GM23338 (cell line): ENCODE results near the gene MSL2. TPM values are rescaled to one million over a fixed set of nuclear protein-coding genes. Genes with fewer than 3 reads are reported as not detected.

ENCODE experiments used
- ATAC-seq: fragments of 200-7000 bp; cut with Tn5 transposase; 3 replicates; pipeline ENCODE4 v1.9.1; 2020
- DNase-seq: peaks from one replicate; pipeline ENCODE4 v3.0.0-alpha.2; 2015; ENCODE audit warnings: low spot score
- H2AFZ ChIP-seq: fragments of 200-600 bp; sonication (generic); 2 replicates; pipeline ENCODE4 v1.8.0; 2016; ENCODE audit warnings: antibody characterized with exemption, mild to moderate bottlenecking, moderate library complexity
- H3F3A ChIP-seq: fragments of 200-600 bp; sonication (generic); replicated peaks from 2 replicates; pipeline ENCODE4 v1.8.0; 2017; ENCODE audit warnings: antibody characterized with exemption, mixed run types, low read depth
- H3K27ac ChIP-seq: fragments of 200-600 bp; sonication (generic); 2 replicates; pipeline ENCODE4 v1.6.1; 2016; ENCODE audit warnings: low read depth
- H3K27me3 ChIP-seq: fragments of 200-600 bp; sonication (generic); 2 replicates; pipeline ENCODE4 v1.8.0; 2016; ENCODE audit warnings: mild to moderate bottlenecking, mixed run types, moderate library complexity; ENCODE audit not compliant: insufficient read depth
- H3K36me3 ChIP-seq: fragments of 200-600 bp; sonication (generic); 2 replicates; pipeline ENCODE4 v1.8.0; 2016; ENCODE audit warnings: mild to moderate bottlenecking; ENCODE audit not compliant: insufficient read depth
- H3K4me1 ChIP-seq: fragments of 200-600 bp; sonication (generic); 2 replicates; pipeline ENCODE4 v1.8.0; 2016; ENCODE audit warnings: mild to moderate bottlenecking, moderate library complexity; ENCODE audit not compliant: insufficient read depth
- H3K4me2 ChIP-seq: fragments of 200-600 bp; sonication (generic); 2 replicates; pipeline ENCODE4 v1.7.1; 2017; ENCODE audit warnings: mixed run types
- H3K4me3 ChIP-seq: fragments of 200-600 bp; sonication (generic); 2 replicates; pipeline ENCODE4 v1.6.1; 2016; ENCODE audit warnings: mixed run types
- H3K79me2 ChIP-seq: fragments of 200-600 bp; sonication (generic); replicated peaks from 2 replicates; pipeline ENCODE4 v1.8.0; 2017; ENCODE audit warnings: mild to moderate bottlenecking; ENCODE audit not compliant: insufficient read depth
- H3K9me2 ChIP-seq: fragments of 200-600 bp; sonication (generic); 2 replicates; pipeline ENCODE4 v1.8.0; 2017; ENCODE audit not compliant: insufficient read depth
- H4K20me1 ChIP-seq: fragments of 200-600 bp; sonication (generic); replicated peaks from 2 replicates; pipeline ENCODE4 v1.8.0; 2017; ENCODE audit warnings: mild to moderate bottlenecking; ENCODE audit not compliant: insufficient read depth
- H3K27ac Mint-ChIP-seq: 2 replicates; pipeline ENCODE4 v1.8.0; 2020; ENCODE audit warnings: inconsistent platforms, mild to moderate bottlenecking, moderate library complexity, mixed read lengths
- H3K27me3 Mint-ChIP-seq: 3 replicates; pipeline ENCODE4 v1.8.0; 2022; ENCODE audit warnings: low read depth, mild to moderate bottlenecking, moderate library complexity, mixed read lengths, inconsistent platforms; ENCODE audit not compliant: insufficient read depth, poor library complexity
- H3K36me3 Mint-ChIP-seq: 3 replicates; pipeline ENCODE4 v1.8.0; 2021; ENCODE audit warnings: low read depth, mild to moderate bottlenecking, inconsistent platforms, moderate library complexity, mixed read lengths
- H3K4me1 Mint-ChIP-seq: 3 replicates; pipeline ENCODE4 v1.8.0; 2020; ENCODE audit warnings: mild to moderate bottlenecking, inconsistent platforms, mixed read lengths
- H3K4me3 Mint-ChIP-seq: 3 replicates; pipeline ENCODE4 v1.8.0; 2021; ENCODE audit warnings: moderate library complexity, mild to moderate bottlenecking, inconsistent platforms, mixed read lengths
- H3K9me3 Mint-ChIP-seq: 3 replicates; pipeline ENCODE4 v1.8.0; 2020; ENCODE audit warnings: moderate library complexity, mild to moderate bottlenecking, inconsistent platforms, mixed read lengths
- CREB1 ChIP-seq: fragments of 250-450 bp; sonication (Bioruptor Pico); IDR thresholded peaks from 2 replicates; pipeline ENCODE4 v1.5.0; 2020; ENCODE audit warnings: low read depth, mild to moderate bottlenecking, moderate library complexity
- ETS1 ChIP-seq: IDR thresholded peaks from 2 replicates; pipeline ENCODE4 v1.6.1; 2016; ENCODE audit warnings: antibody characterized with exemption
- EZH2phosphoT487 ChIP-seq: fragments of 200-600 bp; sonication (generic); IDR thresholded peaks from one replicate; pipeline ENCODE4 v1.8.1; 2018; ENCODE audit warnings: antibody characterized with exemption; ENCODE audit not compliant: unreplicated experiment
- POLR2AphosphoS5 ChIP-seq: IDR thresholded peaks from 2 replicates; pipeline ENCODE4 v1.6.1; 2016; ENCODE audit warnings: antibody characterized with exemption, low read depth
- ZNF331 ChIP-seq: fragments of 250-450 bp; sonication (Bioruptor Pico); IDR thresholded peaks from 2 replicates; pipeline ENCODE4 v1.5.0; 2020; ENCODE audit warnings: low read depth, mild to moderate bottlenecking, moderate library complexity
- polyA plus RNA-seq: library from polyadenylated mRNA; unstranded; fragments of >200 nt; fragmentation: Nextera tagmentation; extraction: Ambion mirVana; gene quantifications from 2 replicates; pipeline ENCODE4 v1.2.1, GENCODE V29; 2016
- total RNA-seq: library from RNA; depleted of rRNA; stranded (reverse); fragments of >200 nt; shearing (Covaris generic); gene quantifications from 2 replicates; pipeline ENCODE4 v1.2.3, GENCODE V29; 2014
- TF ChIP-seq, protein P1 (sequence below), 2 experiments: fragments of 200-600 bp in 1 of 2; sonication (generic) in 1 of 2; conservative IDR thresholded peaks; 2 replicates each; pipeline versions ENCODE4 v1.5.1 to v1.6.1; 2016 to 2017; ENCODE audit warnings: antibody characterized with exemption in 2 of 2, low read depth in 2 of 2, mild to moderate bottlenecking in 2 of 2, moderate library complexity in 1 of 2
- TF ChIP-seq, protein P2 (sequence below): fragments of 250-450 bp; sonication (Bioruptor Pico); IDR thresholded peaks from 2 replicates; pipeline ENCODE4 v1.5.0; 2020; ENCODE audit warnings: mild to moderate bottlenecking, moderate library complexity

MSL2 gene
- total and polyA plus RNA-seq, 2 experiments from 2014 or later: 7.5 to 50.6 TPM

DNA sequence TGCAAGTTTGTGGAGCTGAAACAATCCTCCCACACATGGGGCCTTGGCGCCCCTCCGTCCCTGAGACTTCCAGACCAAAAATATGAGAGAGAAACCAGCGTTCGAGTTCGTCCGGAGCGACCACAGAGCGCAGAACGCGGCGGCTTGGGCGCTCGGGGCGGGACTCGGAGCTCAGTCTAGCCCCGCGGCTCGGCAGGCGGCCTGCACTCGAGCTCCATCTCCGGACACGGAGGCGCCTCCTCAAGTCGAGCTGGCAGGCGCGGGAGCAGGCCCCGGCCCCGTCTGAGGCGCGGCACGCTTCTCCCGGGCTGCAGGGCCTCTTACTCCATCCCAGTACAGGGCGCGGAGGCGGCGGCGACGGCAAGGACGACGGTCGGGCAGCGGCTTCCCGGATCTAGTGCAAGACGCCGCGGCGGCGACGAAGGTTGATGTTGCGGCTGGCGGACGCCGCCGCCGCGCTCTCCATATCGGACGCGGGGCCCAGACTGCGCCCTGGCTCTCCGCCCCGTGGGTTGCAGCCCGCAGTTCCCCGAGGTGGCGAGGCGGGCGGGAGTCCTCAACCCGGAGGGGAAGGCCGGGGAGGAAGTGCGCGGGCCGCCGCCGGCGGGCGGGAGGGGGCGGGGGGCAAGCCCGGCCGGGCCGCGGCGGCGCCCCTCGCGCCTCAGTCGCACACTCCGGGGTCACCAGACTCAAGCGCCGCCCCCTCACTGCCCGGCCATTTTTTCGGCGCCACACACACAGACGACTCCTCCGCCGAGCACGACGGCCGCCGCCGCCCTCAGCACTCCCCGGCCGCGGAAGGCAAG is 674 bp downstream of the MSL2 start:
- H3K4me1 ChIP-seq: peaks cover 41% of the 10 kb centered on the region
- peak overlapping the region; percentile 99 for H3K27ac Mint-ChIP-seq
- peaks cover 34% of the 10 kb centered on the region for H3K4me1 Mint-ChIP-seq
- peaks cover 16% of the 10 kb centered on the region; the same call in 1 of the 2 replicates for H3F3A ChIP-seq
- no peaks in the 10 kb centered on the region for H3K36me3 ChIP-seq
- peaks cover 31% of the 10 kb centered on the region for H3K36me3 Mint-ChIP-seq
- DNase-seq (peak; percentile 84), ATAC-seq (peak; percentile 49)
- H3K9me2 ChIP-seq: no peaks in the 10 kb centered on the region
- peak overlapping the region; percentile 99 for H3K4me3 Mint-ChIP-seq
- peaks cover 24% of the 10 kb centered on the region for H3K9me3 Mint-ChIP-seq
- H2AFZ ChIP-seq: no peak overlapping the region
- H3K27me3 Mint-ChIP-seq: peaks cover 15% of the 10 kb centered on the region
- peak overlapping the region; percentile 100 for H3K27ac ChIP-seq
- TF ChIP-seq CREB1 (CRISPR knock-in tag) (peak; percentile 55; the same call in 1 of the 2 replicates), EZH2phosphoT487 (no peak), ETS1 (no peak)
- peak overlapping the region; percentile 97 for H3K4me2 ChIP-seq
- peaks cover 48% of the 10 kb centered on the region for H3K79me2 ChIP-seq
- peaks cover 43% of the 10 kb centered on the region for H4K20me1 ChIP-seq
- no peaks in the 10 kb centered on the region for H3K27me3 ChIP-seq
- H3K4me3 ChIP-seq: peak overlapping the region; percentile 95

- Histone ChIP-seq H3K79me2 (peaks cover 57% of the 10 kb centered on the region), H3K4me3 (peak overlapping the region; percentile 95), H3K27me3 (no peaks in the 10 kb centered on the region), H3K9me2 (no peaks in the 10 kb centered on the region), H3K27ac (peak overlapping the region; percentile 100; the same call in 1 of the 2 replicates), H3F3A (peaks cover 16% of the 10 kb centered on the region; the same call in 1 of the 2 replicates), H3K4me2 (peak overlapping the region; percentile 97), H3K4me1 (peaks cover 42% of the 10 kb centered on the region), H2AFZ (no peak overlapping the region), H4K20me1 (peaks cover 52% of the 10 kb centered on the region), H3K36me3 (no peaks in the 10 kb centered on the region)
- Mint-ChIP-seq H3K4me3 (peak overlapping the region; percentile 99), H3K9me3 (peaks cover 23% of the 10 kb centered on the region), H3K4me1 (peaks cover 35% of the 10 kb centered on the region), H3K27me3 (peaks cover 13% of the 10 kb centered on the region), H3K36me3 (peaks cover 31% of the 10 kb centered on the region), H3K27ac (peak overlapping the region; percentile 98)
- DNase-seq (peak; percentile 61), ATAC-seq (peak; percentile 1; the same call in 1 of the 3 replicates)
- TF ChIP-seq ETS1: no peak
- no peak for TF ChIP-seq ZNF331 (CRISPR knock-in tag)
- TF ChIP-seq, protein P1, sequence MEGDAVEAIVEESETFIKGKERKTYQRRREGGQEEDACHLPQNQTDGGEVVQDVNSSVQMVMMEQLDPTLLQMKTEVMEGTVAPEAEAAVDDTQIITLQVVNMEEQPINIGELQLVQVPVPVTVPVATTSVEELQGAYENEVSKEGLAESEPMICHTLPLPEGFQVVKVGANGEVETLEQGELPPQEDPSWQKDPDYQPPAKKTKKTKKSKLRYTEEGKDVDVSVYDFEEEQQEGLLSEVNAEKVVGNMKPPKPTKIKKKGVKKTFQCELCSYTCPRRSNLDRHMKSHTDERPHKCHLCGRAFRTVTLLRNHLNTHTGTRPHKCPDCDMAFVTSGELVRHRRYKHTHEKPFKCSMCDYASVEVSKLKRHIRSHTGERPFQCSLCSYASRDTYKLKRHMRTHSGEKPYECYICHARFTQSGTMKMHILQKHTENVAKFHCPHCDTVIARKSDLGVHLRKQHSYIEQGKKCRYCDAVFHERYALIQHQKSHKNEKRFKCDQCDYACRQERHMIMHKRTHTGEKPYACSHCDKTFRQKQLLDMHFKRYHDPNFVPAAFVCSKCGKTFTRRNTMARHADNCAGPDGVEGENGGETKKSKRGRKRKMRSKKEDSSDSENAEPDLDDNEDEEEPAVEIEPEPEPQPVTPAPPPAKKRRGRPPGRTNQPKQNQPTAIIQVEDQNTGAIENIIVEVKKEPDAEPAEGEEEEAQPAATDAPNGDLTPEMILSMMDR (conservative IDR thresholded peaks at IDR 0.05; ENCODE audit: low read depth in 2 of 2): no peak
- TF ChIP-seq POLR2AphosphoS5: no peak
- TF ChIP-seq, protein P2, sequence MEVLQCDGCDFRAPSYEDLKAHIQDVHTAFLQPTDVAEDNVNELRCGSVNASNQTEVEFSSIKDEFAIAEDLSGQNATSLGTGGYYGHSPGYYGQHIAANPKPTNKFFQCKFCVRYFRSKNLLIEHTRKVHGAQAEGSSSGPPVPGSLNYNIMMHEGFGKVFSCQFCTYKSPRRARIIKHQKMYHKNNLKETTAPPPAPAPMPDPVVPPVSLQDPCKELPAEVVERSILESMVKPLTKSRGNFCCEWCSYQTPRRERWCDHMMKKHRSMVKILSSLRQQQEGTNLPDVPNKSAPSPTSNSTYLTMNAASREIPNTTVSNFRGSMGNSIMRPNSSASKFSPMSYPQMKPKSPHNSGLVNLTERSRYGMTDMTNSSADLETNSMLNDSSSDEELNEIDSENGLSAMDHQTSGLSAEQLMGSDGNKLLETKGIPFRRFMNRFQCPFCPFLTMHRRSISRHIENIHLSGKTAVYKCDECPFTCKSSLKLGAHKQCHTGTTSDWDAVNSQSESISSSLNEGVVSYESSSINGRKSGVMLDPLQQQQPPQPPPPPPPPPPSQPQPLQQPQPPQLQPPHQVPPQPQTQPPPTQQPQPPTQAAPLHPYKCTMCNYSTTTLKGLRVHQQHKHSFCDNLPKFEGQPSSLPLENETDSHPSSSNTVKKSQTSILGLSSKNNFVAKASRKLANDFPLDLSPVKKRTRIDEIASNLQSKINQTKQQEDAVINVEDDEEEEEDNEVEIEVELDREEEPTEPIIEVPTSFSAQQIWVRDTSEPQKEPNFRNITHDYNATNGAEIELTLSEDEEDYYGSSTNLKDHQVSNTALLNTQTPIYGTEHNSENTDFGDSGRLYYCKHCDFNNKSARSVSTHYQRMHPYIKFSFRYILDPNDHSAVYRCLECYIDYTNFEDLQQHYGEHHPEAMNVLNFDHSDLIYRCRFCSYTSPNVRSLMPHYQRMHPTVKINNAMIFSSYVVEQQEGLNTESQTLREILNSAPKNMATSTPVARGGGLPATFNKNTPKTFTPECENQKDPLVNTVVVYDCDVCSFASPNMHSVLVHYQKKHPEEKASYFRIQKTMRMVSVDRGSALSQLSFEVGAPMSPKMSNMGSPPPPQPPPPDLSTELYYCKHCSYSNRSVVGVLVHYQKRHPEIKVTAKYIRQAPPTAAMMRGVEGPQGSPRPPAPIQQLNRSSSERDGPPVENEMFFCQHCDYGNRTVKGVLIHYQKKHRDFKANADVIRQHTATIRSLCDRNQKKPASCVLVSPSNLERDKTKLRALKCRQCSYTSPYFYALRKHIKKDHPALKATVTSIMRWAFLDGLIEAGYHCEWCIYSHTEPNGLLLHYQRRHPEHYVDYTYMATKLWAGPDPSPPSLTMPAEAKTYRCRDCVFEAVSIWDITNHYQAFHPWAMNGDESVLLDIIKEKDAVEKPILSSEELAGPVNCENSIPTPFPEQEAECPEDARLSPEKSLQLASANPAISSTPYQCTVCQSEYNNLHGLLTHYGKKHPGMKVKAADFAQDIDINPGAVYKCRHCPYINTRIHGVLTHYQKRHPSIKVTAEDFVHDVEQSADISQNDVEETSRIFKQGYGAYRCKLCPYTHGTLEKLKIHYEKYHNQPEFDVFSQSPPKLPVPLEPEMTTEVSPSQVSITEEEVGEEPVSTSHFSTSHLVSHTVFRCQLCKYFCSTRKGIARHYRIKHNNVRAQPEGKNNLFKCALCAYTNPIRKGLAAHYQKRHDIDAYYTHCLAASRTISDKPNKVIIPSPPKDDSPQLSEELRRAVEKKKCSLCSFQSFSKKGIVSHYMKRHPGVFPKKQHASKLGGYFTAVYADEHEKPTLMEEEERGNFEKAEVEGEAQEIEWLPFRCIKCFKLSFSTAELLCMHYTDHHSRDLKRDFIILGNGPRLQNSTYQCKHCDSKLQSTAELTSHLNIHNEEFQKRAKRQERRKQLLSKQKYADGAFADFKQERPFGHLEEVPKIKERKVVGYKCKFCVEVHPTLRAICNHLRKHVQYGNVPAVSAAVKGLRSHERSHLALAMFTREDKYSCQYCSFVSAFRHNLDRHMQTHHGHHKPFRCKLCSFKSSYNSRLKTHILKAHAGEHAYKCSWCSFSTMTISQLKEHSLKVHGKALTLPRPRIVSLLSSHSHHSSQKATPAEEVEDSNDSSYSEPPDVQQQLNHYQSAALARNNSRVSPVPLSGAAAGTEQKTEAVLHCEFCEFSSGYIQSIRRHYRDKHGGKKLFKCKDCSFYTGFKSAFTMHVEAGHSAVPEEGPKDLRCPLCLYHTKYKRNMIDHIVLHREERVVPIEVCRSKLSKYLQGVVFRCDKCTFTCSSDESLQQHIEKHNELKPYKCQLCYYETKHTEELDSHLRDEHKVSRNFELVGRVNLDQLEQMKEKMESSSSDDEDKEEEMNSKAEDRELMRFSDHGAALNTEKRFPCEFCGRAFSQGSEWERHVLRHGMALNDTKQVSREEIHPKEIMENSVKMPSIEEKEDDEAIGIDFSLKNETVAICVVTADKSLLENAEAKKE: no peak
These were observed 1.5 kb downstream of the MSL2 start for GRCh38 chr3:136194409-136195257.
